Nephron progenitor cell (in vitro differentiated cells): Measurements from ENCODE around the gene POLE.
A peak's percentile ranks its signal among the peaks of the same experiment; 100 is the strongest.

Source experiments
- DNase-seq: peaks from one replicate; pipeline ENCODE4 v3.0.0; 2021
- H3K27ac Mint-ChIP-seq: 2 replicates; pipeline ENCODE4 v1.8.0; 2021; ENCODE audit warnings: mild to moderate bottlenecking, moderate library complexity, mixed read lengths
- H3K27me3 Mint-ChIP-seq: 2 replicates; pipeline ENCODE4 v1.8.0; 2021; ENCODE audit warnings: mild to moderate bottlenecking, low read depth, mixed read lengths; ENCODE audit not compliant: poor library complexity
- H3K36me3 Mint-ChIP-seq: 2 replicates; pipeline ENCODE4 v1.8.0; 2021; ENCODE audit warnings: low read depth, mixed read lengths
- H3K4me1 Mint-ChIP-seq: 2 replicates; pipeline ENCODE4 v1.8.0; 2021; ENCODE audit warnings: mixed read lengths
- H3K4me3 Mint-ChIP-seq: 2 replicates; pipeline ENCODE4 v1.8.0; 2021; ENCODE audit warnings: mild to moderate bottlenecking, moderate library complexity, mixed read lengths
- H3K9me3 Mint-ChIP-seq: 2 replicates; pipeline ENCODE4 v1.8.0; 2021; ENCODE audit warnings: mild to moderate bottlenecking, moderate library complexity, mixed read lengths
- TF ChIP-seq, protein P1 (sequence below): fragments of 200-600 bp; sonication (generic); IDR thresholded peaks from 2 replicates; pipeline ENCODE4 v1.5.0; 2021; ENCODE audit warnings: antibody characterized with exemption

POLE gene

DNA sequence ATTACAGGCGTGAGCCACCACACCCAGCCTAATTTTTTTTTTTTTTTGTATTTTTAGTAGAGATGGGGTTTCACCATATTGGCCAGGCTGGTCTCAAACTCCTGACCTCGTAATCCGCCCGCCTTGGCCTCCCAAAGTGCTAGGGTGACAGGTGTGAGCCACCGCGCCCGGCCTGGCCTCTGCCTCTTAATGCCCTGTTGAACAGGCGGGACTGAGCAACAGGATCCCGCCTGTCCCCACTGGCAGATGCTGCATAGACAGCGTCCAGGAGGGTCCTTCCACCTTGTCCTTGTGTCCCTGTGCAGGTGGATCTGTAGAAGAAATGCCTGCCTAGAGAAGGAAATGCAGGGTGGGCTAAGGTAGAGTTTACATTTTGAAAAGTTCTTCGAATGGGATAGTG is 29.2 kb upstream of the POLE start:
- no peaks in the 10 kb centered on the region for H3K9me3 Mint-ChIP-seq
- H3K27ac Mint-ChIP-seq, result no peak overlapping the region
- no peak for DNase-seq
- H3K4me3 Mint-ChIP-seq, result no peak overlapping the region
- peaks cover under 1% of the 10 kb centered on the region for H3K27me3 Mint-ChIP-seq
- TF ChIP-seq, protein P1, sequence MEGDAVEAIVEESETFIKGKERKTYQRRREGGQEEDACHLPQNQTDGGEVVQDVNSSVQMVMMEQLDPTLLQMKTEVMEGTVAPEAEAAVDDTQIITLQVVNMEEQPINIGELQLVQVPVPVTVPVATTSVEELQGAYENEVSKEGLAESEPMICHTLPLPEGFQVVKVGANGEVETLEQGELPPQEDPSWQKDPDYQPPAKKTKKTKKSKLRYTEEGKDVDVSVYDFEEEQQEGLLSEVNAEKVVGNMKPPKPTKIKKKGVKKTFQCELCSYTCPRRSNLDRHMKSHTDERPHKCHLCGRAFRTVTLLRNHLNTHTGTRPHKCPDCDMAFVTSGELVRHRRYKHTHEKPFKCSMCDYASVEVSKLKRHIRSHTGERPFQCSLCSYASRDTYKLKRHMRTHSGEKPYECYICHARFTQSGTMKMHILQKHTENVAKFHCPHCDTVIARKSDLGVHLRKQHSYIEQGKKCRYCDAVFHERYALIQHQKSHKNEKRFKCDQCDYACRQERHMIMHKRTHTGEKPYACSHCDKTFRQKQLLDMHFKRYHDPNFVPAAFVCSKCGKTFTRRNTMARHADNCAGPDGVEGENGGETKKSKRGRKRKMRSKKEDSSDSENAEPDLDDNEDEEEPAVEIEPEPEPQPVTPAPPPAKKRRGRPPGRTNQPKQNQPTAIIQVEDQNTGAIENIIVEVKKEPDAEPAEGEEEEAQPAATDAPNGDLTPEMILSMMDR, result no peak
- H3K4me1 Mint-ChIP-seq, result peaks cover 5% of the 10 kb centered on the region
- H3K36me3 Mint-ChIP-seq, result peaks cover 39% of the 10 kb centered on the region

DNA sequence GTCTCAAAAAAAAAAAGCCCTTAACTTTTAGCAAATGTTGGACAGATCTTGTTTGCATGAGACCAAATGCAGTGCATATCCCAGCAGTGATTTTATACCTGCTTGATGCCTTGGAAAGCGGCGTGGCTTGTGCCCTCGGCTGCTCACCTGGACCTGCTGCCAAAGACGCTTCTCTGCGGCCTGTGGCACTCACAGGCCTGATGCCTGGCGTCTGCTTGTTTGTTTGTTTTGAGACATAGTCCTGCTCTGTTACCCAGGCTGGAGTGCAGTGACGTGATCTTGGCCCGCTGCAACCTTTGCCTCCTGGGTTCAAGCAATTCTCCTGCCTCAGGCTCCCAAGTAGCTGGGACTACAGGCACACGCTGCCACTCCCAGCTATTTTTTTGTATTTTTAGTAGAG is 28.7 kb upstream of the POLE start:
- no peak overlapping the region for H3K4me3 Mint-ChIP-seq
- TF ChIP-seq, protein P1, result no peak
- no peaks in the 10 kb centered on the region for H3K9me3 Mint-ChIP-seq
- H3K4me1 Mint-ChIP-seq, result peaks cover 5% of the 10 kb centered on the region
- peaks cover 34% of the 10 kb centered on the region for H3K36me3 Mint-ChIP-seq
- peaks cover 3% of the 10 kb centered on the region for H3K27me3 Mint-ChIP-seq
- DNase-seq, result no peak
- H3K27ac Mint-ChIP-seq, result no peak overlapping the region

DNA sequence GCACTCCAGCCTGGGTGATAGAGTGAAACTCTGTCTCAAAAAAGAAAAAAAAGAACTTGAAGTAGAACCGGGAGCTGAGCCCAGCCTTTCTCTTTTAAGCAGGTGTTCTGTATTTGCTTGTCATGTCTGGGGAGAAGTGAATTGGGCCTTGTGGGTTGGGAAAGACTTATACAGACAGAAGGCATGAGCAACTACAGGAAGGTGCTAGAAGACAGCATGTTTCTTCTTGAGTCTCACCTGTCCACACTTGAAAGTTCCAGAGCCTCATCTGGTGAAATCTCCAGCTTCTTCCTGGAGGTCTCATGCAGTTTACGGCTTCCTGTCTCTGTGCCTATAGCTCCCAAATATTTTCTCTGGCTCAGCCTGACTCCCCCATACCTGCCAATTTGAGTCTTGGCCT is 26.0 kb upstream of the POLE start:
- Mint-ChIP-seq H3K9me3 (peaks cover 5% of the 10 kb centered on the region), H3K27me3 (peaks cover 3% of the 10 kb centered on the region), H3K4me1 (peaks cover 10% of the 10 kb centered on the region), H3K27ac (peak overlapping the region; percentile 39), H3K4me3 (peak overlapping the region; percentile 32), H3K36me3 (peaks cover 19% of the 10 kb centered on the region)
- TF ChIP-seq, protein P1, result no peak
- DNase-seq, result no peak

DNA sequence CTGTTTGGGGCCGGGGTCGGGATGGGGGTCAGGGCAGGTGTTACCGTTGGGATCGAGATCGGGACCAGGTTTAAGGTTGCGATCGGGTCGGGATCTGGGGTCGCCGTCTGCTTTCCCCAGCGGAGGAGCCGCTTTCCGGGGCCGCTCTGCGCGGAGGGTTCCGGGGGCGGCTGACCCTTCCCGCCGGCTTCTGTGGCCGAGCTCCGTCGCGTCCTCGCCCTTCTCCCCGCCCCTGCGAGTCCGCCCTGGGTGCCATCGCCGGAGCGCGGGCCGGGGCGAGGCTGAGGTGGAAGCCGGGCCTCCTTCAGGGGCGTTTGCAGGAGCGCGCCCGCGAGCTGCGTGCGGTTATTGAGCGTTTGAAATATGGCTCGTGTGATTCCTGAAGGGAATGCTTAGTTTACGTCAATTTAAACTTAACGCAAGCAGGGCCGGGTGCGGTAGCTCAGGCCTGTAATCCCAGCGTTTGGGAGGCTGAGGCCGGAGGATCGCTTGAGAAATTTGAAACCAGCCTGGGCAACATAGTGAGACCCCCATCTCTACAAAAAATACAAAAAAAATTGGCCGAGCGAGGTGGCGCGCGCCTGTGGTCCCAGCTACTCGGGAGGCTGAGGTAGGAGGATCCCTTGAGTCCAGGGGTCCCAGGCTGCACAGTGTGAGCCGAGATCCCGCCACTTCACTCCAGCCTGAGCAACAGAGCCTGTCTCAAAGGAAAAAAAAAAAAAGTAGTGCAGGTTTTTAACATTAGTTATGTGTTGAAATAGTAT is 24.1 kb upstream of the POLE start:
- DNase-seq, result peak; percentile 53
- Mint-ChIP-seq H3K36me3 (peaks cover 25% of the 10 kb centered on the region), H3K27ac (no peak overlapping the region), H3K27me3 (peaks cover 3% of the 10 kb centered on the region), H3K4me3 (peak overlapping the region; percentile 80), H3K9me3 (peaks cover 14% of the 10 kb centered on the region), H3K4me1 (peaks cover 16% of the 10 kb centered on the region)
- TF ChIP-seq, protein P1, result no peak

DNA sequence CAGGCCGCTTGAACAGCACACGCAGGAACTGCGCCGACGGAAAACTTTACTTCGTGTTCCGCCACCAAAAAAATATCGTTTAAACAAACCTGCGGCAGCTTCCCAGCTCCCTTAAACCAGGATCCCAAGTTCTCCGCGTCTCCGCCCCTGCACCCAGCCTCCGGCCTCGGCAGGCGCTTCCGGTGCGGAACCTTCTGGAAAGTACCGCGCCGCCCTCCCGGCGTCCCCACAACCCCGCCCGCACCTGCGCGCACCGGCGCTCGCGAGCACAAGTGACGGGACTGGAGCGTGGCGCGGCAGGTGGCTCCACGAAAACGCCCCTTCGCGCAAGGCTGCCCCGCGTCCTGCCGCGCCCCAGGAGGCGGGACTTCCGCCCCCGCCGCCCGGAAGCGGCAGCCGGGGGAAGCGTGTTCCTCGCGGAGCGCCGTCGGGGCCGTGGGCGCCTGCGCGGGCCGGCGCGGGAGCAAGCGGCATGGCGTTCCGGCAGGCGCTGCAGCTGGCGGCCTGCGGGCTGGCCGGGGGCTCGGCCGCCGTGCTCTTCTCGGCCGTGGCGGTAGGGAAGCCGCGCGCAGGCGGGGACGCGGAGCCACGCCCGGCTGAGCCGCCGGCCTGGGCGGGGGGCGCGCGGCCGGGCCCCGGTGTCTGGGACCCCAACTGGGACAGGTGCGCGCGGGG is 23.4 kb upstream of the POLE start, which contains the start of gene PGAM5:
PGAM5 (plus strand) TSS at position 438 of the 675 bp plus-strand sequence; CDS start at position 473, 35 bp downstream.
- Mint-ChIP-seq H3K9me3 (peaks cover 14% of the 10 kb centered on the region), H3K27ac (peak within 1 kb of the TSS; percentile 83), H3K4me1 (peaks cover 16% of the 10 kb centered on the region), H3K4me3 (peak within 1 kb of the TSS; percentile 92), H3K36me3 (peaks cover 25% of the 10 kb centered on the region), H3K27me3 (peaks cover 3% of the 10 kb centered on the region)
- DNase-seq, result peak; percentile 83
- TF ChIP-seq, protein P1, result no peak
